ENCODE data around the gene CHEK1.

GRCh38 chr11:125624756-125625213, at the start of gene CHEK1:
- TF ChIP-seq CTCF (IDR thresholded peaks at IDR 0.05) (no peak), NFE2L1 (CRISPR knock-in tag; IDR thresholded peaks at IDR 0.05) (no peak), ZNF121 (CRISPR knock-in tag; IDR thresholded peaks at IDR 0.05) (no peak), ZNF512 (CRISPR knock-in tag; IDR thresholded peaks at IDR 0.05; ENCODE audit: borderline replicate concordance) (no peak)

Measured in WTC11 (cell line).